ENCODE data around the gene USP47. TPM values are rescaled to one million over a fixed set of nuclear protein-coding genes. Genes with fewer than 3 reads are reported as not detected.

Gene USP47
- total and polyA plus RNA-seq, 2 of the 8 experiments (the other 6 are each of a cell fraction or from before 2014, with no cell fraction given) = 4.2 to 21.3 TPM

DNA sequence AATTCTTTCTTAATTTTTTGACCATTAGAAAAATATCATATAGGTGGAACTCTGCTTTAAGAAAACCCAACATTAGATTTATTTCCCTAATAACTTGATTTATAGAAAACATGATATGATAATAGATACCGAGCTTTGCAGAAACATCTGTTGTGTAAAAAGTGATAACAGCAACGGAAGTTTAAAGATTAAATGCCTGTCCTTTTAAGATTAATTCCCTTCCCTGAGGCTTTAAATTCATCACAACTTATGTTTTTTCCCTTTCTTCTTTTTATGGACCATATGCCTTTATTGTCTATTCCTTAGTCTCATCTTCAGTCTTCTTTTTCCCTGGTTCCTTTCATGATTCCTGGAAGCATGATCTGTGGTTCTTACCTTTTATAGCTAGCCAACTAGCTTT, 1.9 kb downstream of the USP47 start:
- no peak overlapping the region for H3K27ac ChIP-seq (ENCODE audit: low read depth, low read length)
- H2AK5ac ChIP-seq (ENCODE audit: low read depth, low read length) = no peak overlapping the region
- H3K9ac ChIP-seq (replicated peaks in 1 of 4; ENCODE audit: extremely low read depth in 1 of 4, low read depth in 3 of 4, low read length in 3 of 4) = no peak overlapping the region
- H3K4me2 ChIP-seq (ENCODE audit: insufficient read depth in 1 of 2, low read depth in 2 of 2, low read length in 2 of 2) = peak overlapping the region in 1 of 2 experiments; percentile 61; a peak in 2 of 4 replicates
- peaks cover 0 to 60% of the 10 kb centered on the region in 2 experiments; a peak in 3 of 4 replicates for H3K79me2 ChIP-seq (ENCODE audit: control insufficient read depth in 1 of 2, insufficient read depth in 2 of 2, low read length in 2 of 2)
- no peak overlapping the region for H2BK12ac ChIP-seq (ENCODE audit: low read depth, low read length)
- peaks cover 0 to 1% of the 10 kb centered on the region in 2 experiments for H4K20me1 ChIP-seq (replicated peaks in 1 of 2; ENCODE audit: control insufficient read depth in 1 of 2, insufficient read depth in 2 of 2, low read length in 2 of 2)
- H3K14ac ChIP-seq (ENCODE audit: insufficient read length) = no peak overlapping the region
- H3K27me3 ChIP-seq (replicated peaks in 1 of 4; ENCODE audit: control insufficient read depth in 3 of 4, extremely low read depth in 1 of 4, insufficient read depth in 3 of 4, low read length in 3 of 4) = no peaks in the 10 kb centered on the region
- H3K79me1 ChIP-seq (ENCODE audit: low read depth, low read length) = no peaks in the 10 kb centered on the region; the same call in 1 of the 2 replicates
- no peak overlapping the region for H3K18ac ChIP-seq (ENCODE audit: extremely low read depth, low read length)
- H2BK20ac ChIP-seq (ENCODE audit: low read length) = no peak overlapping the region
- H4K8ac ChIP-seq (ENCODE audit: extremely low read depth, insufficient read depth, low read length) = no peak overlapping the region
- H2BK120ac ChIP-seq (replicated peaks; ENCODE audit: low read depth, low read length) = no peak overlapping the region
- ChIA-PET POLR2A (ENCODE audit: partially characterized antibody) (no interaction called here), CTCF (ENCODE audit: partially characterized antibody) (interaction anchor here (0.8 to 1.2 kb wide), 4 partner anchors 10 to 55 kb away, joined by 3 to 4 read pairs (median 3); no protein-coding TSS in a partner anchor)
- no peak overlapping the region for H4K91ac ChIP-seq (replicated peaks; ENCODE audit: insufficient read length, low read length)
- H3K4me1 ChIP-seq (replicated peaks in 1 of 4; ENCODE audit: control insufficient read depth in 3 of 4, insufficient read depth in 4 of 4, low read length in 3 of 4) = peaks cover 0 to 7% (median 6%) of the 10 kb centered on the region in 4 experiments; a peak in 4 of 7 replicates
- TF ChIP-seq EZH2 (IDR thresholded peaks at IDR 0.05; ENCODE audit: low read depth, low read length, severe bottlenecking) (no peak), CTBP2 (IDR thresholded peaks at IDR 0.05; ENCODE audit: borderline replicate concordance, insufficient read depth, insufficient read length, low read length) (no peak), BACH1 (IDR thresholded peaks at IDR 0.05; ENCODE audit: low read length) (no peak), SIRT6 (IDR thresholded peaks at IDR 0.05; ENCODE audit: low read length) (no peak), SP1 (IDR thresholded peaks at IDR 0.05; ENCODE audit: low read depth, low read length) (no peak), BCL11A (IDR thresholded peaks at IDR 0.05; ENCODE audit: low read depth in 2 of 2, low read length in 2 of 2) (no peak), SP4 (IDR thresholded peaks at IDR 0.05; ENCODE audit: low read length) (no peak), GTF2F1 (IDR thresholded peaks at IDR 0.05; ENCODE audit: borderline replicate concordance, low read depth, low read length) (no peak), TAF7 (optimal IDR thresholded peaks at IDR 0.05; ENCODE audit: borderline replicate concordance, low read depth, low read length) (no peak), FOSL1 (IDR thresholded peaks at IDR 0.05; ENCODE audit: insufficient read depth, low read depth, low read length) (no peak)
- TF ChIP-seq, protein P1, sequence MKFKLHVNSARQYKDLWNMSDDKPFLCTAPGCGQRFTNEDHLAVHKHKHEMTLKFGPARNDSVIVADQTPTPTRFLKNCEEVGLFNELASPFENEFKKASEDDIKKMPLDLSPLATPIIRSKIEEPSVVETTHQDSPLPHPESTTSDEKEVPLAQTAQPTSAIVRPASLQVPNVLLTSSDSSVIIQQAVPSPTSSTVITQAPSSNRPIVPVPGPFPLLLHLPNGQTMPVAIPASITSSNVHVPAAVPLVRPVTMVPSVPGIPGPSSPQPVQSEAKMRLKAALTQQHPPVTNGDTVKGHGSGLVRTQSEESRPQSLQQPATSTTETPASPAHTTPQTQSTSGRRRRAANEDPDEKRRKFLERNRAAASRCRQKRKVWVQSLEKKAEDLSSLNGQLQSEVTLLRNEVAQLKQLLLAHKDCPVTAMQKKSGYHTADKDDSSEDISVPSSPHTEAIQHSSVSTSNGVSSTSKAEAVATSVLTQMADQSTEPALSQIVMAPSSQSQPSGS (IDR thresholded peaks at IDR 0.05; ENCODE audit: low read length) = no peak
- H3K9me3 ChIP-seq (ENCODE audit: insufficient read depth in 2 of 2, low read depth in 1 of 2, low read length in 1 of 2) = no peaks in the 10 kb centered on the region
- no peak overlapping the region for H3K4ac ChIP-seq (replicated peaks; ENCODE audit: insufficient read length, low read depth, low read length)
- peak overlapping the region in 1 of 4 experiments; percentile 81; a peak in 2 of 8 replicates for H3K4me3 ChIP-seq (ENCODE audit: extremely low read depth in 1 of 4, insufficient read depth in 2 of 4, low read depth in 3 of 4, low read length in 4 of 4)
- WGBS, 2 experiments (ENCODE audit: extremely low coverage in 1 of 2, insufficient coverage in 1 of 2, insufficient read length in 1 of 2, insufficient replicate concordance in 2 of 2, low coverage in 1 of 2, low lambda C conversion rate in 2 of 2, missing lambda C conversion rate in 1 of 2) = 95% methylated on average over 2 of the region's 2 CpGs; no CpG with 5 or more reads in 1 of the 2 experiments
- FAIRE-seq (no peak), DNase-seq (ENCODE audit: low read depth in 1 of 2, low spot score in 2 of 2) (no peak)
- H3K23me2 ChIP-seq (ENCODE audit: low read depth, low read length) = peaks cover 2% of the 10 kb centered on the region; the same call in 1 of the 2 replicates
- no peak overlapping the region for H4K5ac ChIP-seq (ENCODE audit: insufficient read length, low read depth, low read length)
- no peak overlapping the region for H2BK5ac ChIP-seq (ENCODE audit: low read depth, low read length)
- H3K56ac ChIP-seq (replicated peaks; ENCODE audit: insufficient read length, low read depth, low read length) = no peak overlapping the region
- no peak overlapping the region for H2AFZ ChIP-seq (ENCODE audit: low read length)
- H2BK15ac ChIP-seq (ENCODE audit: low read length) = no peak overlapping the region
- H3K36me3 ChIP-seq (ENCODE audit: control insufficient read depth in 2 of 4, insufficient read depth in 4 of 4, low read length in 3 of 4) = no peaks in the 10 kb centered on the region
- no peak overlapping the region for H3K23ac ChIP-seq (ENCODE audit: insufficient read length)
